HG03097 (cell line): ENCODE measurements around the gene UTY.
"Not testable (repeated sequence)": the region's sequence is repeated elsewhere in the genome, so short reads cannot be mapped to it uniquely, and the experiment has no call there.

Experiments
- ATAC-seq: cut with Tn5 transposase; IDR thresholded peaks from one replicate; pipeline ENCODE4 v1.9.1; 2021; ENCODE audit not compliant: unreplicated experiment, low FRiP score

Gene UTY

GRCh38 chrY:13312966-13313365, 166.9 kb downstream of the UTY start:
- no peak for ATAC-seq

GRCh38 chrY:13307959-13308358, 171.9 kb downstream of the UTY start:
- no peak for ATAC-seq

GRCh38 chrY:13300795-13301194, 179.0 kb downstream of the UTY start:
- ATAC-seq, result no peak

- no peak for ATAC-seq
Measured at GRCh38 chrY:13299411-13299810, 180.4 kb downstream of the UTY start.

GRCh38 chrY:13296176-13296890, 183.5 kb downstream of the UTY start:
- ATAC-seq, result no peak

GRCh38 chrY:13295026-13295425, 184.8 kb downstream of the UTY start:
- no peak for ATAC-seq

- no peak for ATAC-seq
Measured at GRCh38 chrY:13291199-13291598, 188.6 kb downstream of the UTY start.

- ATAC-seq, result not testable (repeated sequence)
Measured at GRCh38 chrY:13282151-13283054, 197.4 kb downstream of the UTY start.

GRCh38 chrY:13279561-13279960, 200.3 kb downstream of the UTY start:
- no peak for ATAC-seq

GRCh38 chrY:13271706-13272105, 208.1 kb downstream of the UTY start:
- no peak for ATAC-seq

- not testable (repeated sequence) for ATAC-seq
Measured at GRCh38 chrY:13253941-13254440, 225.8 kb downstream of the UTY start.

GRCh38 chrY:13250421-13250820, 229.4 kb downstream of the UTY start:
- ATAC-seq, result no peak

- no peak for ATAC-seq
Measured at GRCh38 chrY:13243716-13244115, 236.1 kb downstream of the UTY start.

GRCh38 chrY:13233901-13234300, 245.9 kb downstream of the UTY start:
- ATAC-seq, result no peak

GRCh38 chrY:13233118-13233517, 246.7 kb downstream of the UTY start:
- no peak for ATAC-seq

- ATAC-seq, result no peak
Measured at GRCh38 chrY:13227354-13227953, 252.4 kb downstream of the UTY start.

GRCh38 chrY:13210961-13211646, 268.7 kb downstream of the UTY start:
- ATAC-seq, result no peak

GRCh38 chrY:13205214-13205613, 274.6 kb downstream of the UTY start:
- no peak for ATAC-seq
